PC-3 (cell line): ENCODE data around the gene HSPA1A. TPM values are rescaled to one million over a fixed set of nuclear protein-coding genes. Genes with fewer than 3 reads are reported as not detected.
"Not testable (repeated sequence)": the region's sequence is repeated elsewhere in the genome, so short reads cannot be mapped to it uniquely, and the experiment has no call there.

ENCODE experiments used
- ATAC-seq: fragments of 200-7000 bp; cut with Tn5 transposase; 2 replicates; pipeline ENCODE4 v1.9.1; 2020; ENCODE audit warnings: mild to moderate bottlenecking, moderate library complexity
- BruUV-seq: library from RNA; stranded (reverse); fragments of 400-500 nt; replicated peaks from 2 replicates; lab custom pipeline; 2021; lab: Mats Ljungman, UMichigan
- CTCF ChIA-PET: fragments of 300-600 bp; sonication (Branson Sonifier 250); formaldehyde crosslinking; loops from one replicate; lab custom pipeline; 2022; ENCODE audit warnings: antibody characterized with exemption; lab: Charles Lee
- POLR2A ChIA-PET: fragments of 300-600 bp; sonication (Branson Sonifier 250); formaldehyde crosslinking; loops from one replicate; lab custom pipeline; 2022; ENCODE audit warnings: antibody characterized with exemption; ENCODE audit not compliant: unreplicated experiment; lab: Charles Lee
- DNase-seq: peaks from one replicate; pipeline ENCODE4 v3.0.0-alpha.2; 2015
- H2AFZ ChIP-seq: fragments of 300-600 bp; sonication (generic); 2 replicates; pipeline ENCODE4 v1.6.0; 2016; ENCODE audit warnings: antibody characterized with exemption, low read length
- H3F3A ChIP-seq: fragments of 300-600 bp; sonication (generic); one replicate; pipeline ENCODE4 v1.6.0; 2017; ENCODE audit warnings: antibody characterized with exemption, low read length, control low read depth, mild to moderate bottlenecking; ENCODE audit not compliant: unreplicated experiment
- H3K27ac ChIP-seq: fragments of 300-600 bp; sonication (generic); 2 replicates; pipeline ENCODE4 v1.5.1; 2016; ENCODE audit warnings: mild to moderate bottlenecking, low read length
- H3K27me3 ChIP-seq: fragments of 300-600 bp; sonication (generic); 2 replicates; pipeline ENCODE4 v1.6.1; 2016; ENCODE audit warnings: low read length, mixed read lengths
- H3K36me3 ChIP-seq: fragments of 300-600 bp; sonication (generic); 2 replicates; pipeline ENCODE4 v1.6.1; 2016; ENCODE audit warnings: low read depth, mixed run types, low read length, mixed read lengths
- H3K4me1 ChIP-seq: fragments of 300-600 bp; sonication (generic); 2 replicates; pipeline ENCODE4 v1.5.1; 2016; ENCODE audit warnings: low read length; ENCODE audit not compliant: insufficient read depth
- H3K4me2 ChIP-seq: fragments of 300-600 bp; sonication (generic); 2 replicates; pipeline ENCODE4 v1.6.0; 2016; ENCODE audit warnings: low read length
- H3K4me3 ChIP-seq: fragments of 300-600 bp; sonication (generic); 2 replicates; pipeline ENCODE4 v1.5.1; 2016; ENCODE audit warnings: mild to moderate bottlenecking, low read length, mixed read lengths
- H3K79me2 ChIP-seq: fragments of 300-600 bp; sonication (generic); 2 replicates; pipeline ENCODE4 v1.6.1; 2017; ENCODE audit warnings: low read length, mixed read lengths
- H3K9ac ChIP-seq: fragments of 300-600 bp; sonication (generic); 2 replicates; pipeline ENCODE4 v1.6.0; 2016; ENCODE audit warnings: mild to moderate bottlenecking, low read length
- H3K9me2 ChIP-seq: fragments of 300-600 bp; sonication (generic); replicated peaks from 2 replicates; pipeline ENCODE4 v1.6.1; 2016; ENCODE audit warnings: mixed run types, low read length, mixed read lengths
- H3K9me3 ChIP-seq: fragments of 300-600 bp; sonication (generic); 2 replicates; pipeline ENCODE4 v1.6.1; 2016; ENCODE audit warnings: low read length, mixed read lengths
- H4K20me1 ChIP-seq: fragments of 300-600 bp; sonication (generic); 2 replicates; pipeline ENCODE4 v1.6.1; 2016; ENCODE audit warnings: low read length, mixed read lengths
- CTCF ChIP-seq: fragments of 300-600 bp; sonication (generic); conservative IDR thresholded peaks from 2 replicates; pipeline ENCODE4 v1.5.1; 2017; ENCODE audit warnings: antibody characterized with exemption, low read depth, mild to moderate bottlenecking, low read length
- EZH2 ChIP-seq: fragments of 300-600 bp; sonication (generic); IDR thresholded peaks from one replicate; pipeline ENCODE4 v1.6.1; 2017; ENCODE audit warnings: antibody characterized with exemption, mild to moderate bottlenecking, low read length; ENCODE audit not compliant: unreplicated experiment
- EZH2phosphoT487 ChIP-seq: fragments of 300-600 bp; sonication (generic); IDR thresholded peaks from 2 replicates; pipeline ENCODE4 v1.6.1; 2018; ENCODE audit warnings: mild to moderate bottlenecking, antibody characterized with exemption, low read length, borderline replicate concordance
- intact Hi-C: fragments of 100-400 bp; cut with micrococcal nuclease; formaldehyde crosslinking; loops from 2 replicates; pipeline ENCODE4 v1.9.0; 2023
- total RNA-seq: library from RNA; depleted of rRNA; stranded (reverse); fragments of >200 nt; gene quantifications from 2 replicates; pipeline ENCODE4 v1.2.3, GENCODE V29; 2014

HSPA1A gene
- total RNA-seq, 1 experiment from 2014 or later, result 269 TPM

GRCh38 chr6:31836474-31837368 lies 21.4 kb downstream of the HSPA1A start:
- ATAC-seq, result no peak
- intact Hi-C loops, result loop anchor here (10.0 kb wide), 1 partner anchor 152 kb away; the partner anchor contains the start of gene LY6G5C
- Histone ChIP-seq H3K36me3 (peaks cover 45% of the 10 kb centered on the region), H2AFZ (no peak overlapping the region), H3K9me2 (no peaks in the 10 kb centered on the region), H3K4me1 (peaks cover 18% of the 10 kb centered on the region), H3K9ac (peak overlapping the region; percentile 98), H3K4me3 (peak overlapping the region; percentile 97), H4K20me1 (peaks cover 43% of the 10 kb centered on the region), H3F3A (peaks cover 40% of the 10 kb centered on the region), H3K79me2 (peaks cover 62% of the 10 kb centered on the region), H3K9me3 (no peaks in the 10 kb centered on the region), H3K27ac (peak overlapping the region; percentile 16), H3K27me3 (no peaks in the 10 kb centered on the region), H3K4me2 (peak overlapping the region; percentile 92)
- ChIA-PET POLR2A (interaction anchor here (0.6 kb wide), 2 partner anchors 17 to 855 kb away, joined by 3 to 4 read pairs; no protein-coding TSS in a partner anchor), CTCF (interaction anchor here (0.6 to 0.7 kb wide), 3 partner anchors 26 to 64 kb away, joined by 3 read pairs; no protein-coding TSS in a partner anchor)
- BruUV-seq, result no TSS peak
- DNase-seq, result peak; percentile 38
- peak; percentile 34; the same call in 1 of the 2 replicates for TF ChIP-seq CTCF
- no peak for TF ChIP-seq EZH2phosphoT487
- no peak for TF ChIP-seq EZH2

GRCh38 chr6:31837369-31838113 lies 22.2 kb downstream of the HSPA1A start:
- BruUV-seq, result no TSS peak
- ChIA-PET POLR2A (interaction anchor here (0.6 to 1.2 kb wide), 2 partner anchors 10 to 855 kb away, joined by 3 to 4 read pairs; no protein-coding TSS in a partner anchor), CTCF (interaction anchor here (0.6 kb wide), 2 partner anchors 25 to 36 kb away, joined by 3 read pairs; no protein-coding TSS in a partner anchor)
- DNase-seq (no peak), ATAC-seq (no peak)
- Histone ChIP-seq H3F3A (peaks cover 40% of the 10 kb centered on the region), H3K27ac (no peak overlapping the region), H3K36me3 (peaks cover 45% of the 10 kb centered on the region), H2AFZ (no peak overlapping the region), H3K9ac (peak overlapping the region; percentile 98), H3K9me2 (no peaks in the 10 kb centered on the region), H3K79me2 (peaks cover 57% of the 10 kb centered on the region), H3K4me2 (peak overlapping the region; percentile 92), H3K9me3 (no peaks in the 10 kb centered on the region), H4K20me1 (peaks cover 42% of the 10 kb centered on the region), H3K4me1 (peaks cover 18% of the 10 kb centered on the region), H3K4me3 (peak overlapping the region; percentile 97), H3K27me3 (no peaks in the 10 kb centered on the region)
- TF ChIP-seq EZH2phosphoT487 (no peak), EZH2 (no peak), CTCF (no peak)
- intact Hi-C loops, result loop anchor here (10.0 kb wide), 1 partner anchor 153 kb away; the partner anchor contains the start of gene LY6G5C

- POLR2A ChIA-PET, result interaction anchor here (1.2 kb wide), 1 partner anchor 11 kb away, joined by 4 read pairs; no protein-coding TSS in a partner anchor
- H3K27me3 ChIP-seq, CTCF ChIA-PET, DNase-seq, H2AFZ ChIP-seq, BruUV-seq, H3K9me2 ChIP-seq, H3K27ac ChIP-seq, H3K9me3 ChIP-seq, ATAC-seq: not testable (repeated sequence)
- Histone ChIP-seq H3K4me2 (peak overlapping the region; percentile 92), H3K4me3 (peak overlapping the region; percentile 97), H3K9ac (peak overlapping the region; percentile 98; the same call in 1 of the 2 replicates), H3K36me3 (peaks cover 45% of the 10 kb centered on the region), H3K79me2 (peaks cover 51% of the 10 kb centered on the region), H3K4me1 (peaks cover 18% of the 10 kb centered on the region), H3F3A (peaks cover 40% of the 10 kb centered on the region), H4K20me1 (peaks cover 42% of the 10 kb centered on the region)
- intact Hi-C loops, result loop anchor here (10.0 kb wide), 1 partner anchor 153 kb away; the partner anchor contains the start of gene LY6G5C
These were observed 22.8 kb downstream of the HSPA1A start for GRCh38 chr6:31838114-31838553.
